Suprapubic skin (tissue), 3 donors: ENCODE data around the gene IMPG2.

Experiments used
- EP300 ChIP-seq: sonication (generic); formaldehyde crosslinking; IDR thresholded peaks from one replicate; pipeline ENCODE4 v1.6.1; 2017; ENCODE audit warnings: antibody characterized with exemption
- TF ChIP-seq, protein P1 (sequence below), 2 donors: fragments of 200-600 bp in 1 of 2; fragments of 450-650 bp in 1 of 2; sonication (generic) in 1 of 2; IDR thresholded peaks; one replicate each; pipeline ENCODE4 v1.5.1; 2016 to 2019; ENCODE audit warnings: antibody characterized with exemption in 2 of 2, mild to moderate bottlenecking in 1 of 2, moderate library complexity in 1 of 2

DNA sequence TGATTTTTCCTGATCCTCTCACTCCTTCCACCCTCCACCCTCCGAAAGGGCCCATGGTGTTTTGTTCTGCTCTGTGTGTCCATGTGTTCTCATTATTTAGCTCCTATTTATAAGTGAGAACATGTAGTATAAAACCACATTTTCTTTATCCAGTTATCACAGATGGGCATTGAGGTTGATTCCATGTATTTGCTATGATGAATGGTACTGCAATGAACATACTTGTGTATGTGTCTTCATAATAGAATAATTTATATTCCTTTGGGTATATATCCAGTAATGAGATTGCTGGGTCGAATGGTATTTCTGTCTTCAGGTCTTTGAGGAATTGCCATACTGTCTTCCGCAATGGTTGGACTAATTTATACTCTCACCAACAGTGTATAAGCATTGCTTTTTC, 126.0 kb downstream of the IMPG2 start:
- TF ChIP-seq, protein P1, sequence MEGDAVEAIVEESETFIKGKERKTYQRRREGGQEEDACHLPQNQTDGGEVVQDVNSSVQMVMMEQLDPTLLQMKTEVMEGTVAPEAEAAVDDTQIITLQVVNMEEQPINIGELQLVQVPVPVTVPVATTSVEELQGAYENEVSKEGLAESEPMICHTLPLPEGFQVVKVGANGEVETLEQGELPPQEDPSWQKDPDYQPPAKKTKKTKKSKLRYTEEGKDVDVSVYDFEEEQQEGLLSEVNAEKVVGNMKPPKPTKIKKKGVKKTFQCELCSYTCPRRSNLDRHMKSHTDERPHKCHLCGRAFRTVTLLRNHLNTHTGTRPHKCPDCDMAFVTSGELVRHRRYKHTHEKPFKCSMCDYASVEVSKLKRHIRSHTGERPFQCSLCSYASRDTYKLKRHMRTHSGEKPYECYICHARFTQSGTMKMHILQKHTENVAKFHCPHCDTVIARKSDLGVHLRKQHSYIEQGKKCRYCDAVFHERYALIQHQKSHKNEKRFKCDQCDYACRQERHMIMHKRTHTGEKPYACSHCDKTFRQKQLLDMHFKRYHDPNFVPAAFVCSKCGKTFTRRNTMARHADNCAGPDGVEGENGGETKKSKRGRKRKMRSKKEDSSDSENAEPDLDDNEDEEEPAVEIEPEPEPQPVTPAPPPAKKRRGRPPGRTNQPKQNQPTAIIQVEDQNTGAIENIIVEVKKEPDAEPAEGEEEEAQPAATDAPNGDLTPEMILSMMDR (IDR thresholded peaks at IDR 0.05) = no peak
- no peak for TF ChIP-seq EP300
